GM19193 (cell line): ENCODE results near the gene EFHC1.

ENCODE experiments used
- POLR2A ChIP-seq: IDR thresholded peaks from 4 replicates; pipeline ENCODE4 v1.6.1; 2011; ENCODE audit not compliant: insufficient read depth, insufficient read length; ENCODE audit errors: extremely low read depth

EFHC1 gene

GRCh38 chr6:52513464-52513863 lies 93.3 kb downstream of the EFHC1 start:
- no peak for TF ChIP-seq POLR2A

- TF ChIP-seq POLR2A = no peak
Observed at GRCh38 chr6:52513896-52514295, 93.8 kb downstream of the EFHC1 start.

GRCh38 chr6:52514514-52514913 lies 94.4 kb downstream of the EFHC1 start:
- no peak for TF ChIP-seq POLR2A

GRCh38 chr6:52515219-52515960 lies 95.2 kb downstream of the EFHC1 start:
- TF ChIP-seq POLR2A = no peak

- no peak for TF ChIP-seq POLR2A
Observed at GRCh38 chr6:52516269-52516668, 96.1 kb downstream of the EFHC1 start.

GRCh38 chr6:52516943-52517342 lies 96.8 kb downstream of the EFHC1 start:
- TF ChIP-seq POLR2A = no peak

- no peak for TF ChIP-seq POLR2A
Observed at GRCh38 chr6:52517502-52518278, 97.5 kb downstream of the EFHC1 start.

GRCh38 chr6:52518279-52518945 lies 98.3 kb downstream of the EFHC1 start:
- TF ChIP-seq POLR2A = no peak

GRCh38 chr6:52519618-52520017 lies 99.5 kb downstream of the EFHC1 start:
- no peak for TF ChIP-seq POLR2A

GRCh38 chr6:52522151-52522626 lies 102.0 kb downstream of the EFHC1 start:
- TF ChIP-seq POLR2A = no peak

- no peak for TF ChIP-seq POLR2A
Observed at GRCh38 chr6:52522655-52523054, 102.5 kb downstream of the EFHC1 start.

GRCh38 chr6:52523378-52524142 lies 103.4 kb downstream of the EFHC1 start:
- TF ChIP-seq POLR2A = no peak

- no peak for TF ChIP-seq POLR2A
Observed at GRCh38 chr6:52524918-52525317, 104.8 kb downstream of the EFHC1 start.

- TF ChIP-seq POLR2A = no peak
Observed at GRCh38 chr6:52526634-52527033, 106.5 kb downstream of the EFHC1 start.

- TF ChIP-seq POLR2A = no peak
Observed at GRCh38 chr6:52527436-52527835, 107.3 kb downstream of the EFHC1 start.
